Effector CD4-positive, alpha-beta T cell (primary cell): ENCODE measurements around the gene FAM216A.
"Not testable (repeated sequence)": the region's sequence is repeated elsewhere in the genome, so short reads cannot be mapped to it uniquely, and the experiment has no call there.

ENCODE experiments used
- DNase-seq: peaks from one replicate; pipeline ENCODE4 v3.0.0-alpha.2; 2020

The FAM216A gene

GRCh38 chr12:110501752-110502738 is 33.4 kb downstream of the FAM216A start, which contains the start of the genes RAD9B and VPS29:
Gene RAD9B (plus strand): TSS chr12:110502331. CDS start chr12:110502338, 7 bp downstream.
Gene VPS29 (minus strand): TSS chr12:110502111. CDS start chr12:110502051, 60 bp downstream.
- DNase-seq: peak; percentile 99

GRCh38 chr12:110503432-110503831 is 34.8 kb downstream of the FAM216A start:
- no peak for DNase-seq

GRCh38 chr12:110505332-110505731 is 36.7 kb downstream of the FAM216A start:
- no peak for DNase-seq

GRCh38 chr12:110508071-110508586 is 39.5 kb downstream of the FAM216A start:
- no peak for DNase-seq

- DNase-seq: no peak
Measured at GRCh38 chr12:110513842-110514241, 45.2 kb downstream of the FAM216A start.

GRCh38 chr12:110514363-110514762 is 45.7 kb downstream of the FAM216A start:
- DNase-seq: no peak

GRCh38 chr12:110516995-110517394 is 48.4 kb downstream of the FAM216A start:
- no peak for DNase-seq

GRCh38 chr12:110518014-110518413 is 49.4 kb downstream of the FAM216A start:
- not testable (repeated sequence) for DNase-seq

GRCh38 chr12:110520876-110521712 is 52.4 kb downstream of the FAM216A start:
- DNase-seq: not testable (repeated sequence)

GRCh38 chr12:110528277-110528839 is 59.7 kb downstream of the FAM216A start:
- DNase-seq: no peak

- DNase-seq: no peak
Measured at GRCh38 chr12:110530511-110530910, 61.9 kb downstream of the FAM216A start.

GRCh38 chr12:110531741-110532333 is 63.2 kb downstream of the FAM216A start:
- DNase-seq: no peak

GRCh38 chr12:110532644-110533043 is 64.0 kb downstream of the FAM216A start:
- no peak for DNase-seq

- DNase-seq: no peak
Measured at GRCh38 chr12:110533607-110534006, 65.0 kb downstream of the FAM216A start.

- no peak for DNase-seq
Measured at GRCh38 chr12:110534811-110535210, 66.2 kb downstream of the FAM216A start.

GRCh38 chr12:110536834-110537604 is 68.4 kb downstream of the FAM216A start:
- no peak for DNase-seq

- DNase-seq: no peak
Measured at GRCh38 chr12:110537605-110538409, 69.2 kb downstream of the FAM216A start.

GRCh38 chr12:110538869-110539622 is 70.4 kb downstream of the FAM216A start:
- DNase-seq: no peak
